Measurements from ENCODE around the gene UNC119B.

UNC119B gene
- long read RNA-seq, full-length matches to known transcripts, result 10 of 12 reads
- long read RNA-seq, partial matches to known transcripts, result 1 of 12 reads
- long read RNA-seq, other reads (novel, unspliced or antisense), result 1 of 12 reads

DNA sequence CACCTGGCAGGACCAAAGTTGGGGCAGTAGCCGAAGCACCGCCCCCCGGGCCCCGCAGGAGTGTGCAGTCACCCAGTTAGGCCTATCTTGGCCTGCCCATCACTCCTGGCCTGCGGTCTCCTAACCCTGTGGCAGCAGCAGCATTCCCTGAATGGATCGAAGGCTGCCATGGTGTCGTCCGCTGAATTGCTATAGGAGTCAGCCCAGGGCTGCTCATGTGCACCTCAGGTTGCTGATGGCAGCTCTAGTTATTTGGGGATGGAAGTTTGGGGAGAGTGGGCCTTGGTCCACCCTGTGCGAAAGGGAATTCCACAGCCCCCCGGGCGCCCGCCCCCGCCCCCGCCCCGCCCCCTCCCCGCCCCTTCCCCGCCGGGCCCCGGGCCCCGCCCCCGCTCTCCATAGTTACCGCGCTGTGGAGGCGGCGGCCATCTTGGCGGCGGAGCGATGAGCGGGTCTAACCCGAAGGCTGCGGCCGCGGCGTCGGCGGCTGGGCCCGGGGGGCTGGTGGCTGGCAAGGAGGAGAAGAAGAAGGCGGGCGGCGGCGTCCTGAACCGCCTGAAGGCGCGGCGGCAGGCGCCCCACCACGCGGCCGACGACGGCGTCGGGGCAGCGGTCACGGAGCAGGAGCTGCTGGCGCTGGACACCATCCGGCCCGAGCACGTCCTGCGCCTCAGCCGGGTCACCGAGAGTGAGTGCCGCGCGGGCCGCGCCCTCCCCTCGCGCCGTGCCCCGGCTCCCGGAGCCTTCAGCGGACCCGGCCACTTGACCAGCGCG, at the start of gene UNC119B:
Gene UNC119B, plus strand, starts transcription at position 428 of the 774 bp plus-strand sequence. Its CDS starts 17 bp downstream, at position 445.
- peak within 1 kb of the TSS; percentile 53 for H3K27ac ChIP-seq (replicated peaks)
- TF ChIP-seq SPI1 (IDR thresholded peaks at IDR 0.05; ENCODE audit: borderline replicate concordance, low read depth) (no peak), POLR2AphosphoS5 (IDR thresholded peaks at IDR 0.05; ENCODE audit: low read depth) (peak; percentile 39; the same call in 1 of the 2 replicates), REST (IDR thresholded peaks at IDR 0.05; ENCODE audit: insufficient replicate concordance, low read depth) (peak; percentile 15)
- H3K27me3 ChIP-seq (ENCODE audit: insufficient read depth, poor library complexity, severe bottlenecking), result no peaks in the 10 kb centered on the region
- peak in 1 of 2 experiments; percentile 47 for DNase-seq (ENCODE audit: low read depth in 1 of 2, low spot score in 1 of 2)
- peak within 1 kb of the TSS; percentile 74 for H3K4me3 ChIP-seq (replicated peaks; ENCODE audit: insufficient read depth, low read length)

GRCh38 chr12:120661432-120661831, 48.8 kb upstream of the UNC119B start:
- TF ChIP-seq CTCF (IDR thresholded peaks at IDR 0.05; ENCODE audit: insufficient read depth, low read length), result no peak
- TF ChIP-seq POLR2AphosphoS5 (IDR thresholded peaks at IDR 0.05; ENCODE audit: low read depth), result no peak
- no peaks in the 10 kb centered on the region for H3K27me3 ChIP-seq (ENCODE audit: insufficient read depth, poor library complexity, severe bottlenecking)
- DNase-seq (ENCODE audit: low read depth in 1 of 2, low spot score in 1 of 2), result no peak
- H3K4me3 ChIP-seq (replicated peaks; ENCODE audit: insufficient read depth, low read length), result no peak overlapping the region
- no peak overlapping the region for H3K27ac ChIP-seq (replicated peaks)

- peak; percentile 85 for TF ChIP-seq SPI1 (IDR thresholded peaks at IDR 0.05; ENCODE audit: borderline replicate concordance, low read depth)
- TF ChIP-seq REST (IDR thresholded peaks at IDR 0.05; ENCODE audit: insufficient replicate concordance, low read depth), result no peak
- no peaks in the 10 kb centered on the region for H3K27me3 ChIP-seq (ENCODE audit: insufficient read depth, poor library complexity, severe bottlenecking)
- peak in 1 of 2 experiments; percentile 78 for DNase-seq (ENCODE audit: low read depth in 1 of 2, low spot score in 1 of 2)
- no peak overlapping the region for H3K4me3 ChIP-seq (replicated peaks; ENCODE audit: insufficient read depth, low read length)
- no peak overlapping the region for H3K27ac ChIP-seq (replicated peaks)
These were observed 47.4 kb upstream of the UNC119B start for GRCh38 chr12:120662879-120663278.

DNA sequence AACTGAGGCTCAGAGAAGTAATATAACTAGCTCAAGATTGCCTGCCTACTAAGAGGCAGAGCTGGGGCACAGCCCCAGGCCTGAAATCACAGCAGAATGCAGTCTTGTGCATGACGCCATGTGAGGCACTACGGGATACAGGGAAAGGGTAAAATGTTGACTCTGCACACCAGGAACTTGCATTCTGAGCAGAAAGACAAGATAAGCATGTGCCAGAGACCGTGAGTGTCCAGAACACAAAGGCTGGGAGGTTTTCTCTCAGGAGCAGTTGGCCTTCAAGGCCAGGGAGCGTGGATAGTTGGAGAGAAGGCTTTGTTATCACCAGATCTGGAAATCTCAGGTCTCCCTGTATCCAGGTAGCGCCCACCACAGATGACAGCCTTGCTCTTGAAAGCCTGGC, 46.5 kb upstream of the UNC119B start:
- H3K4me3 ChIP-seq (replicated peaks; ENCODE audit: insufficient read depth, low read length), result no peak overlapping the region
- DNase-seq (ENCODE audit: low read depth in 1 of 2, low spot score in 1 of 2), result no peak
- no peak overlapping the region for H3K27ac ChIP-seq (replicated peaks)
- TF ChIP-seq POLR2AphosphoS5 (IDR thresholded peaks at IDR 0.05; ENCODE audit: low read depth), result no peak
- TF ChIP-seq CTCF (IDR thresholded peaks at IDR 0.05; ENCODE audit: insufficient read depth, low read length), result no peak
- TF ChIP-seq SPI1 (IDR thresholded peaks at IDR 0.05; ENCODE audit: borderline replicate concordance, low read depth), result no peak
- TF ChIP-seq GABPA (IDR thresholded peaks at IDR 0.05; ENCODE audit: low read depth), result no peak
- TF ChIP-seq REST (IDR thresholded peaks at IDR 0.05; ENCODE audit: insufficient replicate concordance, low read depth), result no peak
- H3K27me3 ChIP-seq (ENCODE audit: insufficient read depth, poor library complexity, severe bottlenecking), result no peaks in the 10 kb centered on the region
